Lower leg skin (tissue), 4 donors: ENCODE data around the gene SRD5A3. TPM values are rescaled to one million over a fixed set of nuclear protein-coding genes. Genes with fewer than 3 reads are reported as not detected.
"Not testable (repeated sequence)": the region's sequence is repeated elsewhere in the genome, so short reads cannot be mapped to it uniquely, and the experiment has no call there.

ENCODE experiments used
- DNase-seq, 2 donors: peaks; one replicate each; pipeline ENCODE4 v3.0.0-alpha.2; 2019; ENCODE audit warnings: low spot score in 2 of 2
- H3K4me3 ChIP-seq: fragments of 200-600 bp; sonication (generic); 2 replicates; pipeline ENCODE4 v1.5.1; 2017; ENCODE audit warnings: mild to moderate bottlenecking, low read depth; ENCODE audit not compliant: poor library complexity, severe bottlenecking
- CTCF ChIP-seq, 3 donors: fragments of 450-650 bp; IDR thresholded peaks; one replicate each; pipeline ENCODE4 v1.5.1; 2016; ENCODE audit warnings: antibody characterized with exemption in 3 of 3, mild to moderate bottlenecking in 3 of 3, moderate library complexity in 2 of 3
- POLR2A ChIP-seq, 2 donors: fragments of 450-650 bp; IDR thresholded peaks; one replicate each; pipeline ENCODE4 v1.6.1; 2016 to 2017; ENCODE audit warnings: antibody characterized with exemption in 2 of 2, mild to moderate bottlenecking in 1 of 2, moderate library complexity in 1 of 2
- WGBS, 2 donors: methylation state at CpG; one replicate each; pipeline ENCODE4 v1.1.5; 2018; 5-methylcytosine and 5-hydroxymethylcytosine counted together
- intact Hi-C: fragments of 100-400 bp; cut with DNase I; formaldehyde crosslinking; loops from one replicate; pipeline ENCODE4 v1.15.0; 2023; ENCODE audit warnings: low total_unique reads
- total RNA-seq, 4 donors: library from RNA; depleted of rRNA; stranded (reverse); fragments of >200 nt; gene quantifications; one replicate each; pipeline ENCODE4 v1.1.0, GENCODE V29; 2016

Gene SRD5A3
- total RNA-seq, 4 donors from 2014 or later: 6.9 to 21.7 (median 9.3) TPM

DNA sequence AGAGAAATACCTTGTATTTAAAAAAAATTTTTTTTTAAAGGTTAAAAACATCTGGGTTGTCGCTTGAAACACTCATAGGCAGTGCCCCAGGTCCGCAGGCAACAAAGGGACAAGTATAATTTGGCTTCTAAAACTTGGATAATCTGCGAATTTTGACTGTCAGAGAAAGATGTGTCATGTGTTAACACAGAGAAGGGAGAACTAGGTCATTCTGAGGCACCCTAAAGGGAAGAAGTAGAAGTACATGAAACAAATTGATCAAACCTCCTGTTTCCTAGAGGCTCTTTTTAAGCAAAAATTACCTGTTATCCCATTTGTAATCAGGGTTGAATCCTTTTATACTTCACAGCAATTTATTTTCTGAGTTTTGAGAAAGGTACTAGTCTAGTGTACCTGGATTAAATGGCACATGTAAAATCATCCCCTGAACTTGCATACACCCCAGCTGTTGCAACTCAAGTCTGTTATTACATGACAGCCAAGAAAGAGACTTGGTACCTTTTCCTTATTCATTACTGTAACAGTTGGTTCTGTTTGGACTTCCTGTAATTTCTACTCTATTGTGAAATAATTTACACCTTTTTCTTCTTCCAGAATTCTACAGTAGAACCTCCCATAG lies 1.7 kb downstream of the SRD5A3 start:
- no peak overlapping the region for H3K4me3 ChIP-seq
- 58 to 66% methylated on average over 3 of the region's 3 CpGs for WGBS, 2 donors
- intact Hi-C loops: no loop called here
- no peak for TF ChIP-seq POLR2A (IDR thresholded peaks at IDR 0.05)
- no peak for TF ChIP-seq CTCF (IDR thresholded peaks at IDR 0.05)
- DNase-seq: no peak

GRCh38 chr4:55348466-55348865 lies 2.4 kb downstream of the SRD5A3 start:
- H3K4me3 ChIP-seq: no peak overlapping the region
- WGBS, 2 donors: 59 to 67% methylated on average over 3 of the region's 3 CpGs
- no peak for DNase-seq
- TF ChIP-seq CTCF (IDR thresholded peaks at IDR 0.05): no peak
- intact Hi-C loops: no loop called here

- DNase-seq: peak in 1 of 2 donors; percentile 59
- intact Hi-C loops, H3K4me3 ChIP-seq: not testable (repeated sequence)
- WGBS, 2 donors: 84 to 91% methylated on average over 10 of the region's 10 CpGs
Observed at GRCh38 chr4:55350870-55351269, 4.8 kb downstream of the SRD5A3 start.

GRCh38 chr4:55351824-55352223 lies 5.8 kb downstream of the SRD5A3 start:
- no peak overlapping the region for H3K4me3 ChIP-seq
- no peak for TF ChIP-seq POLR2A (IDR thresholded peaks at IDR 0.05)
- no peak for TF ChIP-seq CTCF (IDR thresholded peaks at IDR 0.05)
- intact Hi-C loops: no loop called here
- no peak for DNase-seq

GRCh38 chr4:55352726-55353125 lies 6.7 kb downstream of the SRD5A3 start:
- TF ChIP-seq CTCF (IDR thresholded peaks at IDR 0.05): no peak
- no peak for TF ChIP-seq POLR2A (IDR thresholded peaks at IDR 0.05)
- WGBS, 2 donors: 93 to 98% methylated on average over 2 of the region's 2 CpGs
- no peak overlapping the region for H3K4me3 ChIP-seq
- intact Hi-C loops: no loop called here
- DNase-seq: no peak

GRCh38 chr4:55353228-55353747 lies 7.2 kb downstream of the SRD5A3 start:
- DNase-seq, H3K4me3 ChIP-seq, intact Hi-C loops: not testable (repeated sequence)
- WGBS, 2 donors: 88 to 96% methylated on average over 13 of the region's 13 CpGs

DNA sequence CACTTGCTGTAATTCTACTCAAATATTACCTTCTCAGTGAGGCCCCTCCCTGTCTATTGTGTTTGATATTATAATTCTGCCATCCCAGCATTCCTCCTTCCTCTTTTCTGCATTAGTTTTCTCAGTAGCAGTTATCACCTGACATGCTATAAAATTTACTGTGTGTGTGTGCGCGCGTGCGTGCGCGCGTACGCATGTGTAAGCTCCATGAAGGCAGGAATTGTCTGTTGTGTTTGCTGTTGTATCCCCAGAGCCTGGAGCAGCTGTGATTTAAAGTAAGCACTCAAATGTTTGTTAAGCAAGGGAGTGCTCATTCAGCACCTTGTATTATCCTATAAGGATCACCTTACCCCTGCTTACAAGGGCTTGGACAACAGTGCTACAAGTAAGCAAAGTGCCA lies 8.6 kb downstream of the SRD5A3 start:
- intact Hi-C loops: loop anchor here (5.0 kb wide), 1 partner anchor 188 kb away; no protein-coding TSS in a partner anchor
- DNase-seq: no peak
- no peak overlapping the region for H3K4me3 ChIP-seq
- WGBS, 2 donors: 94 to 99% methylated on average over 8 of the region's 8 CpGs
- no peak for TF ChIP-seq CTCF (IDR thresholded peaks at IDR 0.05)
- no peak for TF ChIP-seq POLR2A (IDR thresholded peaks at IDR 0.05)
